Trophoblast cell (in vitro differentiated cells and primary cell): Measurements from ENCODE around the gene KRTAP22-2.

Experiments used
- DNase-seq, 2 donors: peaks; one replicate each; pipeline ENCODE4 v3.0.0-alpha.2; 2016
- H2AFZ ChIP-seq: 2 replicates; pipeline ENCODE4 v1.6.1; 2013; ENCODE audit warnings: low read length, moderate library complexity, mild to moderate bottlenecking; ENCODE audit not compliant: insufficient read depth, poor library complexity
- H2AK5ac ChIP-seq: 2 replicates; pipeline ENCODE4 v1.6.1; 2013; ENCODE audit warnings: mild to moderate bottlenecking, low read length
- H2BK120ac ChIP-seq: 2 replicates; pipeline ENCODE4 v1.6.1; 2013; ENCODE audit warnings: low read length, mild to moderate bottlenecking, moderate library complexity; ENCODE audit not compliant: insufficient read depth, poor library complexity
- H2BK12ac ChIP-seq: 2 replicates; pipeline ENCODE4 v1.6.1; 2013; ENCODE audit warnings: mild to moderate bottlenecking, low read length, moderate library complexity
- H2BK5ac ChIP-seq: 2 replicates; pipeline ENCODE4 v1.6.1; 2013; ENCODE audit warnings: low read length, low read depth, moderate library complexity, mild to moderate bottlenecking; ENCODE audit not compliant: poor library complexity
- H3K14ac ChIP-seq: 2 replicates; pipeline ENCODE4 v1.6.1; 2013; ENCODE audit warnings: mild to moderate bottlenecking, low read length
- H3K18ac ChIP-seq: 2 replicates; pipeline ENCODE4 v1.6.1; 2013; ENCODE audit warnings: mild to moderate bottlenecking, low read length
- H3K23ac ChIP-seq: 2 replicates; pipeline ENCODE4 v1.6.1; 2013; ENCODE audit warnings: low read length
- H3K27ac ChIP-seq: 2 replicates; pipeline ENCODE4 v1.5.1; 2013; ENCODE audit warnings: low read depth, mild to moderate bottlenecking, inconsistent platforms, low read length, moderate library complexity
- H3K27me3 ChIP-seq: 2 replicates; pipeline ENCODE4 v1.6.1; 2013; ENCODE audit warnings: inconsistent platforms, mild to moderate bottlenecking, low read length, moderate library complexity; ENCODE audit not compliant: insufficient read depth
- H3K36me3 ChIP-seq, 2 experiments: 1 replicate in 1 of 2; 2 replicates in 1 of 2; pipeline ENCODE4 v1.6.1; 2013; ENCODE audit warnings: low read length in 2 of 2, mild to moderate bottlenecking in 2 of 2, moderate library complexity in 1 of 2; ENCODE audit not compliant: insufficient read depth in 2 of 2, control insufficient read depth in 1 of 2
- H3K4ac ChIP-seq: 2 replicates; pipeline ENCODE4 v1.6.1; 2013; ENCODE audit warnings: low read depth, mild to moderate bottlenecking, low read length, moderate library complexity
- H3K4me1 ChIP-seq, 2 experiments: 1 replicate in 1 of 2; 2 replicates in 1 of 2; pipeline ENCODE4 v1.6.1; 2013; ENCODE audit warnings: low read length in 2 of 2, mild to moderate bottlenecking in 2 of 2, moderate library complexity in 1 of 2; ENCODE audit not compliant: insufficient read depth in 2 of 2, control insufficient read depth in 1 of 2
- H3K4me2 ChIP-seq: 2 replicates; pipeline ENCODE4 v1.6.1; 2013; ENCODE audit warnings: inconsistent platforms, mild to moderate bottlenecking, low read length, moderate library complexity
- H3K4me3 ChIP-seq: 2 replicates; pipeline ENCODE4 v1.5.1; 2013; ENCODE audit warnings: mild to moderate bottlenecking, low read depth, low read length, inconsistent platforms
- H3K79me1 ChIP-seq: one replicate; pipeline ENCODE4 v1.6.1; 2013; ENCODE audit warnings: low read length
- H3K79me2 ChIP-seq: 2 replicates; pipeline ENCODE4 v1.6.1; 2013; ENCODE audit warnings: low read length, mild to moderate bottlenecking; ENCODE audit not compliant: control insufficient read depth, insufficient read depth, poor library complexity
- H3K9ac ChIP-seq: 2 replicates; pipeline ENCODE4 v1.6.1; 2013; ENCODE audit warnings: mild to moderate bottlenecking, low read length
- H3K9me3 ChIP-seq: 2 replicates; pipeline ENCODE4 v1.6.1; 2013; ENCODE audit warnings: low read depth, mild to moderate bottlenecking, control low read depth, inconsistent platforms, low read length; ENCODE audit not compliant: insufficient read depth
- H4K12ac ChIP-seq: 2 replicates; pipeline ENCODE4 v1.6.1; 2013; ENCODE audit warnings: low read depth, mild to moderate bottlenecking, low read length, moderate library complexity
- H4K8ac ChIP-seq: 2 replicates; pipeline ENCODE4 v1.6.1; 2013; ENCODE audit warnings: low read depth, mild to moderate bottlenecking, low read length, moderate library complexity
- H4K91ac ChIP-seq: one replicate; pipeline ENCODE4 v1.6.1; 2013; ENCODE audit warnings: low read depth, mild to moderate bottlenecking, low read length, moderate library complexity
- WGBS: extraction: QIAGEN DNeasy Blood & Tissue Kit; methylation state at CpG from one replicate; pipeline ENCODE4 v1.1.7; 2013; ENCODE audit warnings: missing lambda C conversion rate; ENCODE audit not compliant: insufficient read length, insufficient coverage; ENCODE audit errors: extremely low coverage; 5-methylcytosine and 5-hydroxymethylcytosine counted together

Gene KRTAP22-2

GRCh38 chr21:30612132-30612531 lies 21.9 kb upstream of the KRTAP22-2 start:
- Histone ChIP-seq H2AK5ac (no peak overlapping the region), H3K18ac (no peak overlapping the region), H3K4me2 (no peak overlapping the region), H2BK120ac (no peak overlapping the region), H3K9me3 (no peaks in the 10 kb centered on the region), H3K4me3 (no peak overlapping the region), H3K23ac (no peak overlapping the region), H3K4ac (no peak overlapping the region), H4K91ac (no peak overlapping the region), H4K12ac (no peak overlapping the region), H3K14ac (no peak overlapping the region), H2BK12ac (no peak overlapping the region), H3K27me3 (no peaks in the 10 kb centered on the region), H3K9ac (no peak overlapping the region), H3K79me2 (no peaks in the 10 kb centered on the region), H3K4me1 (no peaks in the 10 kb centered on the region), H3K36me3 (no peaks in the 10 kb centered on the region), H2BK5ac (no peak overlapping the region), H3K79me1 (no peaks in the 10 kb centered on the region), H3K27ac (no peak overlapping the region), H2AFZ (no peak overlapping the region), H4K8ac (no peak overlapping the region)
- DNase-seq, result no peak
- no CpG with 5 or more reads among the region's 2 CpGs for WGBS

- H2AFZ ChIP-seq, result no peak overlapping the region
Observed at GRCh38 chr21:30605968-30606367, 15.8 kb upstream of the KRTAP22-2 start.

GRCh38 chr21:30600787-30601186 lies 10.6 kb upstream of the KRTAP22-2 start, which contains the start of gene KRTAP22-1:
TSS of gene KRTAP22-1 (plus strand) at chr21:30601087.
- Histone ChIP-seq H3K9me3 (peaks cover 3% of the 10 kb centered on the region), H3K14ac (no peak within 1 kb of the TSS), H2BK120ac (no peak within 1 kb of the TSS), H4K12ac (no peak within 1 kb of the TSS), H3K23ac (no peak within 1 kb of the TSS), H3K36me3 (no peaks in the 10 kb centered on the region), H3K27me3 (no peaks in the 10 kb centered on the region), H3K4me1 (no peaks in the 10 kb centered on the region), H3K4ac (no peak within 1 kb of the TSS), H4K91ac (no peak within 1 kb of the TSS), H2AFZ (no peak within 1 kb of the TSS), H3K4me3 (no peak within 1 kb of the TSS), H2BK12ac (no peak within 1 kb of the TSS), H4K8ac (no peak within 1 kb of the TSS), H2BK5ac (no peak within 1 kb of the TSS), H3K4me2 (no peak within 1 kb of the TSS), H3K79me1 (no peaks in the 10 kb centered on the region), H3K9ac (no peak within 1 kb of the TSS), H3K27ac (no peak within 1 kb of the TSS), H2AK5ac (no peak within 1 kb of the TSS), H3K79me2 (no peaks in the 10 kb centered on the region), H3K18ac (no peak within 1 kb of the TSS)
- no peak for DNase-seq
- WGBS, result no CpG with 5 or more reads among the region's 1 CpG

More at GRCh38 chr21:30605968-30606367, 15.8 kb upstream of the KRTAP22-2 start:
- Histone ChIP-seq H3K4me2 (no peak overlapping the region), H4K8ac (no peak overlapping the region), H3K9me3 (peaks cover 3% of the 10 kb centered on the region), H3K79me2 (no peaks in the 10 kb centered on the region), H3K36me3 (no peaks in the 10 kb centered on the region), H3K4ac (no peak overlapping the region), H3K27me3 (no peaks in the 10 kb centered on the region), H3K79me1 (no peaks in the 10 kb centered on the region), H2BK5ac (no peak overlapping the region), H2BK12ac (no peak overlapping the region), H3K14ac (no peak overlapping the region), H3K4me3 (no peak overlapping the region), H3K27ac (no peak overlapping the region), H3K9ac (no peak overlapping the region), H4K12ac (no peak overlapping the region), H3K18ac (no peak overlapping the region), H2AK5ac (no peak overlapping the region), H3K4me1 (no peaks in the 10 kb centered on the region), H4K91ac (no peak overlapping the region), H2BK120ac (no peak overlapping the region), H3K23ac (no peak overlapping the region)
- no CpG with 5 or more reads among the region's 2 CpGs for WGBS
- no peak for DNase-seq

- Histone ChIP-seq H3K79me1 (no peaks in the 10 kb centered on the region), H4K12ac (no peak within 1 kb of the TSS), H3K9me3 (no peaks in the 10 kb centered on the region), H3K23ac (no peak within 1 kb of the TSS), H3K36me3 (no peaks in the 10 kb centered on the region), H2BK5ac (no peak within 1 kb of the TSS), H3K4ac (no peak within 1 kb of the TSS), H2BK12ac (no peak within 1 kb of the TSS), H3K4me1 (no peaks in the 10 kb centered on the region), H4K91ac (no peak within 1 kb of the TSS), H3K9ac (no peak within 1 kb of the TSS), H2BK120ac (no peak within 1 kb of the TSS), H3K14ac (no peak within 1 kb of the TSS), H3K4me2 (no peak within 1 kb of the TSS), H2AFZ (no peak within 1 kb of the TSS), H3K27ac (no peak within 1 kb of the TSS), H3K27me3 (no peaks in the 10 kb centered on the region), H3K18ac (no peak within 1 kb of the TSS), H2AK5ac (no peak within 1 kb of the TSS), H3K79me2 (no peaks in the 10 kb centered on the region), H3K4me3 (no peak within 1 kb of the TSS), H4K8ac (no peak within 1 kb of the TSS)
- no CpG with 5 or more reads among the region's 6 CpGs for WGBS
- no peak for DNase-seq
Observed at GRCh38 chr21:30598802-30599201, 8.6 kb upstream of the KRTAP22-2 start, which contains the start of gene KRTAP6-2. TSS of gene KRTAP6-2 (minus strand) at chr21:30598902. CDS start at chr21:30598874, 28 bp downstream.
